ENCODE results near the gene MAU2.
A peak's percentile ranks its signal among the peaks of the same experiment; 100 is the strongest.

The MAU2 gene

GRCh38 chr19:19296953-19297689 lies 23.5 kb upstream of the MAU2 start:
- Mint-ChIP-seq H3K4me1 (no peaks in the 10 kb centered on the region), H3K36me3 (peaks cover 67% of the 10 kb centered on the region), H3K27me3 (no peaks in the 10 kb centered on the region), H3K4me3 (no peak overlapping the region), H3K9me3 (no peaks in the 10 kb centered on the region), H3K27ac (no peak overlapping the region)
- ATAC-seq: no peak

GRCh38 chr19:19297759-19298158 lies 22.9 kb upstream of the MAU2 start:
- Mint-ChIP-seq H3K4me1 (no peaks in the 10 kb centered on the region), H3K4me3 (no peak overlapping the region)

DNA sequence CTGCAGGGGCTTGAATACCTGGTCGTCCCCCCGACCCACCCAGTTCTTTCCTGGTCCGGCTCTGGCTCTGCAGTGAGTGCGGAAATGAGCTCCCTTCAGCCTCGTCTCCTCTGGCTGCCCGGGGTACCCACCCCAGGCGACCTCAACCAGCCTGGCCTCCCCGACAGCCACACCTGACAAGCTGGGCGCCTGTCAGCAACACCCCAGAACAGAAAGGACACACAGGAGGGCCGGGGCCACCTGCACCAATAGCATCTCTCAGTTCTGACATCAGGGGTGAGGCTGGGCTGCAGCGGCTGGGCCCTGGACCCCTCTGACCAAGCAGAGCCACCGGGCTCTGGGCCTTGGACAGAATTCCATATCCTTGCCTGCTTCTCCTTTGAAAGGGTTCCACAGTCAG lies 20.0 kb upstream of the MAU2 start:
- Mint-ChIP-seq H3K4me3 (no peak overlapping the region), H3K4me1 (no peaks in the 10 kb centered on the region), H3K27me3 (no peaks in the 10 kb centered on the region), H3K27ac (no peak overlapping the region), H3K36me3 (peaks cover 59% of the 10 kb centered on the region), H3K9me3 (no peaks in the 10 kb centered on the region)
- ATAC-seq: no peak

More at GRCh38 chr19:19297759-19298158, 22.9 kb upstream of the MAU2 start:
- Mint-ChIP-seq H3K27ac (no peak overlapping the region), H3K9me3 (no peaks in the 10 kb centered on the region), H3K36me3 (peaks cover 63% of the 10 kb centered on the region), H3K27me3 (no peaks in the 10 kb centered on the region)
- no peak for ATAC-seq

DNA sequence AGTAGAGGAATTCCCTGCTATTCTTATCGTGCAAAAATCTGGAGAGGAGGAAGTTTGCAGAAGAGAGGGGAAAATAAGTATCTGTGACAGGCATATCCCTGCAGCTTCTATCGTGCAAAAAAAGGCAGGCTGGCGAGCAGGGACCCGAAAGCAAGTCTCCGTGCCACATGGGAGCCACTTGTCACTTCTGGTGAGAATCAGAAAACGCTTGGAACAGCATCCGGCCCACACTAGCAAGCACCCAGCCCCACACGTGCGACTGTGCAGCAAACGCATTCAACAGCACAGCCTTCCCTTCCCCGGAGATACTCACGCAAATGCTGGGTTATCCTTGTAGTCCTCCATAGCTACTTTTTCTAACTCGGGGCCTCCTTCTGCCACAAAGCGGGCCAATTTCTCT lies 17.2 kb upstream of the MAU2 start:
- peaks cover 50% of the 10 kb centered on the region for H3K36me3 Mint-ChIP-seq
- no peak overlapping the region for H3K27ac Mint-ChIP-seq
- H3K9me3 Mint-ChIP-seq: no peaks in the 10 kb centered on the region
- ATAC-seq: no peak
- H3K27me3 Mint-ChIP-seq: no peaks in the 10 kb centered on the region
- H3K4me1 Mint-ChIP-seq: no peaks in the 10 kb centered on the region
- no peak overlapping the region for H3K4me3 Mint-ChIP-seq

- no peak for ATAC-seq
- H3K4me3 Mint-ChIP-seq: no peak overlapping the region
- H3K27ac Mint-ChIP-seq: no peak overlapping the region
- no peaks in the 10 kb centered on the region for H3K9me3 Mint-ChIP-seq
- H3K27me3 Mint-ChIP-seq: no peaks in the 10 kb centered on the region
- no peaks in the 10 kb centered on the region for H3K4me1 Mint-ChIP-seq
- H3K36me3 Mint-ChIP-seq: peaks cover 59% of the 10 kb centered on the region
Observed at GRCh38 chr19:19304186-19304965, 16.3 kb upstream of the MAU2 start.

- ATAC-seq: no peak
- Mint-ChIP-seq H3K9me3 (no peaks in the 10 kb centered on the region), H3K4me3 (no peak overlapping the region), H3K4me1 (no peaks in the 10 kb centered on the region), H3K36me3 (peaks cover 63% of the 10 kb centered on the region), H3K27ac (no peak overlapping the region), H3K27me3 (no peaks in the 10 kb centered on the region)
Observed at GRCh38 chr19:19305066-19305465, 15.6 kb upstream of the MAU2 start.

GRCh38 chr19:19305696-19306095 lies 14.9 kb upstream of the MAU2 start:
- Mint-ChIP-seq H3K4me1 (no peaks in the 10 kb centered on the region), H3K4me3 (no peak overlapping the region), H3K27me3 (no peaks in the 10 kb centered on the region), H3K36me3 (peaks cover 70% of the 10 kb centered on the region), H3K9me3 (no peaks in the 10 kb centered on the region), H3K27ac (no peak overlapping the region)
- no peak for ATAC-seq

GRCh38 chr19:19306191-19306590 lies 14.4 kb upstream of the MAU2 start:
- Mint-ChIP-seq H3K4me1 (no peaks in the 10 kb centered on the region), H3K4me3 (no peak overlapping the region), H3K27me3 (no peaks in the 10 kb centered on the region), H3K9me3 (no peaks in the 10 kb centered on the region), H3K27ac (no peak overlapping the region), H3K36me3 (peaks cover 68% of the 10 kb centered on the region)
- no peak for ATAC-seq

DNA sequence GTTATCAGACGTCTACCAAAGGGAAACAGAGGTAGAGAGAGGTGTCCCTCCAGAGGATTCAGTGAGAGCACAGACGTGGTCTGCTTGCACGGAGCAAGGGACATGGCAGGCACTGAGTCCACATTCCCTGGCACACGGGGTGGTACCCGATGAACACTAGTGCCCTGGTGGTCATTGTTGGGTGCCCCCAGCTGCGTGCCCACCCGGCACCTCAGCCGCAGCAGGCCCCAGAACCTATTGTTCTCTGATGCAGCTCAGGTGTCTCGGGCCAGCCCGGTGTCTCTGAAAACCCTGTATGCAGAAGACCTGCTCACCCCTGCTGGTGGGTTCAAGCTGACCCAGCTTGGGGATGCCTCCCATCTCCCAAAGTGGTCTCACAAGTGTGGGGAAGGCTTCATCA lies 12.3 kb upstream of the MAU2 start:
- Mint-ChIP-seq H3K9me3 (no peaks in the 10 kb centered on the region), H3K4me3 (no peak overlapping the region), H3K27me3 (no peaks in the 10 kb centered on the region), H3K4me1 (no peaks in the 10 kb centered on the region), H3K36me3 (peaks cover 59% of the 10 kb centered on the region), H3K27ac (no peak overlapping the region)
- ATAC-seq: no peak

- ATAC-seq: no peak
- H3K27ac Mint-ChIP-seq: no peak overlapping the region
- H3K4me1 Mint-ChIP-seq: peaks cover 27% of the 10 kb centered on the region
- H3K36me3 Mint-ChIP-seq: peaks cover 28% of the 10 kb centered on the region
- no peaks in the 10 kb centered on the region for H3K9me3 Mint-ChIP-seq
- H3K4me3 Mint-ChIP-seq: no peak overlapping the region
- no peaks in the 10 kb centered on the region for H3K27me3 Mint-ChIP-seq
Observed at GRCh38 chr19:19315444-19315843, 5.2 kb upstream of the MAU2 start.

- no peak overlapping the region for H3K4me3 Mint-ChIP-seq
- H3K27ac Mint-ChIP-seq: no peak overlapping the region
- ATAC-seq: no peak
- peaks cover 27% of the 10 kb centered on the region for H3K4me1 Mint-ChIP-seq
- H3K36me3 Mint-ChIP-seq: peaks cover 24% of the 10 kb centered on the region
- H3K9me3 Mint-ChIP-seq: no peaks in the 10 kb centered on the region
- H3K27me3 Mint-ChIP-seq: no peaks in the 10 kb centered on the region
Observed at GRCh38 chr19:19316082-19316481, 4.5 kb upstream of the MAU2 start.

DNA sequence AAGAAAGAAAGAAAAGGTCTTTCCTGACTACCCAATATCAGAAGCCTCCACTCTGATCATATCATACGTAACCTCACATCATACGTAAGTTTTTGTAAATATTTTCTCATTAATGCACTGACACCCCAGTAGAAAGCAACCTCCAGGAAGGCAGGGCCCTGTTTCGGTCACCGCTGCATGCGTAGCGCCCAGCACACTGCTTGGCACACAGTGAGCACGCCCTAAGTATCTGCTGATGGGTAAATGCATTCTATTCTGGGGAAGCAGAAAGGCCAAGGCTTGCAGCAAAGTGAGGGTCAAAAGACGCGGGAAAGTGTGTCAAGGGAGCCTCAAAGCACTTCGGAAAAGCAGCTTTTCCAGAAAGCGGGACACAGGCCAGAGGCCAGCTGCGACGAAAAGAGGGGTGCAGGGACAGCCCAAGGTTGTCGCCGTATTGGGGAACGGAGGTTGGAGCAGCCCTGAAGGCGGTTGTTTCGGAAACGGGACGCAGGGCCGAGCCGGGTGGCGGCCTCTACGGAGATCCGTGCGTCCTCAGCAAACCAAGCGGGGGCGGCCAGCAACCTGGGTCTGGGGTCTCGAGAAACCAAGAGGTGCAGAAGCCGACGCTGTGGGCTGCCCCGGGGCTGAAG lies 783 bp upstream of the MAU2 start:
- ATAC-seq: no peak
- peaks cover 48% of the 10 kb centered on the region for H3K4me1 Mint-ChIP-seq
- no peaks in the 10 kb centered on the region for H3K9me3 Mint-ChIP-seq
- H3K4me3 Mint-ChIP-seq: peak overlapping the region; percentile 97
- H3K27ac Mint-ChIP-seq: peak overlapping the region; percentile 98
- H3K27me3 Mint-ChIP-seq: no peaks in the 10 kb centered on the region
- H3K36me3 Mint-ChIP-seq: peaks cover 22% of the 10 kb centered on the region

GRCh38 chr19:19321141-19321577 lies 530 bp downstream of the MAU2 start:
- Mint-ChIP-seq H3K36me3 (peaks cover 22% of the 10 kb centered on the region), H3K9me3 (no peaks in the 10 kb centered on the region), H3K27ac (peak overlapping the region; percentile 98), H3K27me3 (no peaks in the 10 kb centered on the region), H3K4me3 (peak overlapping the region; percentile 97), H3K4me1 (peaks cover 50% of the 10 kb centered on the region)
- no peak for ATAC-seq

DNA sequence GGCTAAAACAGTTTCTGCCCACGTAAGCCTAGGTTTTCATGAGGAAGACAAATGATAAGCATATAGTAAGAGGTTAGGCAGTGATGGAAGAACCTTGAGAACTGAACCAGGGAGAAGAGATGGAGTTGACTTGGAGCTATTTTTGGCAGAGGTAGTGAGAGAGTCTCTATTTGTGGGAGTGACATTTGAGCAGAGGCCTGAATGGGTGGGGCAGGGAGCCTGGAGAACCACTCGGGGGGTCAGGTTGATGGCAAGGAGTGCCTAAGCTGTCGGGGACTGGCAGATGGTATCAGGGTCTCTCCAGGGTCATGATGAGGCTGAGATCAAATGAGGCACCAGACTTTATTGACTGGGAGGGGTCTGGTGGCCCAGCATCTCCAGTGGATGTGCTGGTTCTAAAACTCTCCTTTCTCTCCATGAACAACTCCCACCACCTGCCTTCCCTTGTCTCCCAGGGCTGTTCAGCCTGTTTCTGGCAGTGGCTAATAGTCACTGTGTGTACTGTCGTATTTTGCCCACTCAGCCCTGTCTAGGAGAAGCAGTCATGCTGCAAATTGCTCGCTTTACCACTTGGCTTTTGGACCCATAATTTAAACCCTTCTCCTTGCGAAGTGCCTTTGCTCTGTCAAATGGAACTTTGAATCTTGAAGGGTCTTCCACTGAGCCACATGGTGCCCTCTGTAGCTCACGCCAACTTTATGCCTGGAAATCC lies 3.6 kb downstream of the MAU2 start:
- Mint-ChIP-seq H3K36me3 (peaks cover 36% of the 10 kb centered on the region), H3K27ac (no peak overlapping the region)

DNA sequence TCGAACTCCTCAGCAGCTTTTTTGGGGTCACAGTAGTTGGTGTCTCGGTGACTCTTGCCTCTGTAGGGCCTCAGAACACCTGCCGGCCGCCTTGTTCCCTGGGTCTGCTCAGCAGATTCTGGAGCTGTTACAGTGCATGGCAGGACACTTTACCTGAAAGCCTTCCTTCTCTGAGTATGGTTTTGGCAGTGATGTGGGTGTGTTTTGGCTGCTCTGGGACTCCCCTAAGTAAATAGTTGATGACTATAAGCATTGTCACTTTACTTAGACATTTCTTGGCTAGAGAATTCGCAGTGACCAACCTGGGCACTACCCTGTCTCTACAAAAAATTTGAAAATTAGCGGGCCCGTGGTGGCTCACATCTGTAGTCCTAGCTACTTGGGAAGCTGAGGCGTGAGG lies 7.0 kb downstream of the MAU2 start:
- ATAC-seq: no peak
- Mint-ChIP-seq H3K36me3 (peaks cover 44% of the 10 kb centered on the region), H3K4me3 (no peak overlapping the region), H3K27ac (peak overlapping the region; percentile 69), H3K27me3 (no peaks in the 10 kb centered on the region), H3K4me1 (peaks cover 44% of the 10 kb centered on the region), H3K9me3 (no peaks in the 10 kb centered on the region)

More for the DNA sequence above, 3.6 kb downstream of the MAU2 start:
- Mint-ChIP-seq H3K27me3 (no peaks in the 10 kb centered on the region), H3K4me3 (no peak overlapping the region), H3K9me3 (no peaks in the 10 kb centered on the region), H3K4me1 (peaks cover 58% of the 10 kb centered on the region)
- ATAC-seq: no peak
